ENCODE data around the gene OTUB1. TPM values are rescaled to one million over a fixed set of nuclear protein-coding genes. Genes with fewer than 3 reads are reported as not detected.
A peak's percentile ranks its signal among the peaks of the same experiment; 100 is the strongest.

OTUB1 gene
- total and polyA plus RNA-seq, 8 donors: 33.6 to 161 (median 53.3) TPM

DNA sequence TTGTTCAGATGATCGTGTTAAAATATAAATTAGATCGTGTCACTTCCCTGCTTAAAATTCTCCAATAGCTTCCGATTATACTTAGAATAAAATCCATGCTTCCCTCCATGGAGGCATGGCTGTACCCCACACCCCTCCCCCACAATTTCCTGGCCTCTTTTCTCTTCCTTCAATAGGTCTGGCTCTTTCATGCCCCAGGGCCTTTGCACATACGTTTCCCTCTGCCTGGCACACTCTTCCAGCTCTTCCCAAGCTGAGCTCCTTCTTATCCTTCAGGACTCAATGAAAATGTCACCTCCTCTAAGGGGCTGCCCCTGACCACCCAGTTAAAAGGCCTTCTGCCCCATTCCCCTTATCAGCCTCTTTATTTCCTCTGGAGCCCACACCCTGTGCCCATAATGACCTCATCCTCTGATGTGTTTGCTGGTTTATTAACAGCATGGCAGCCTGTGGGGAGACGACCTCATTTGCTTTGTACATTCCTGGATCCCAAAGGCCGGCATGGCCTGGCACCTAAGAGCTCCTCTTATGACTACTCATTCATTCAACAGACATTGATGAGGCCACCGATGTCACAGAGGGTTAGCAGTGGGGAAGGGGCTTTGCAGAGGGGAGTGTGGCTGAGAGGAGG lies 40.5 kb downstream of the OTUB1 start:
- Histone ChIP-seq H3K36me3 (no peaks in the 10 kb centered on the region), H3K27me3 (peaks cover 0 to 22% (median 12%) of the 10 kb centered on the region in 3 donors), H3K9me3 (no peaks in the 10 kb centered on the region), H3K4me3 (no peak overlapping the region), H3K27ac (no peak overlapping the region), H3K4me1 (peaks cover 4 to 16% (median 11%) of the 10 kb centered on the region in 4 donors)
- TF ChIP-seq POLR2AphosphoS5 (IDR thresholded peaks at IDR 0.05): no peak
- TF ChIP-seq EP300 (IDR thresholded peaks at IDR 0.05): no peak
- TF ChIP-seq, protein P1, sequence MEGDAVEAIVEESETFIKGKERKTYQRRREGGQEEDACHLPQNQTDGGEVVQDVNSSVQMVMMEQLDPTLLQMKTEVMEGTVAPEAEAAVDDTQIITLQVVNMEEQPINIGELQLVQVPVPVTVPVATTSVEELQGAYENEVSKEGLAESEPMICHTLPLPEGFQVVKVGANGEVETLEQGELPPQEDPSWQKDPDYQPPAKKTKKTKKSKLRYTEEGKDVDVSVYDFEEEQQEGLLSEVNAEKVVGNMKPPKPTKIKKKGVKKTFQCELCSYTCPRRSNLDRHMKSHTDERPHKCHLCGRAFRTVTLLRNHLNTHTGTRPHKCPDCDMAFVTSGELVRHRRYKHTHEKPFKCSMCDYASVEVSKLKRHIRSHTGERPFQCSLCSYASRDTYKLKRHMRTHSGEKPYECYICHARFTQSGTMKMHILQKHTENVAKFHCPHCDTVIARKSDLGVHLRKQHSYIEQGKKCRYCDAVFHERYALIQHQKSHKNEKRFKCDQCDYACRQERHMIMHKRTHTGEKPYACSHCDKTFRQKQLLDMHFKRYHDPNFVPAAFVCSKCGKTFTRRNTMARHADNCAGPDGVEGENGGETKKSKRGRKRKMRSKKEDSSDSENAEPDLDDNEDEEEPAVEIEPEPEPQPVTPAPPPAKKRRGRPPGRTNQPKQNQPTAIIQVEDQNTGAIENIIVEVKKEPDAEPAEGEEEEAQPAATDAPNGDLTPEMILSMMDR (IDR thresholded peaks at IDR 0.05): no peak
- no peak for TF ChIP-seq POLR2A (IDR thresholded peaks at IDR 0.05)
- 80 to 88% (median 81%) methylated on average over 7 of the region's 7 CpGs for WGBS, 5 donors
- DNase-seq: no peak
- intact Hi-C loops (cut with DNase I; ENCODE audit: low total_unique reads): no loop called here

DNA sequence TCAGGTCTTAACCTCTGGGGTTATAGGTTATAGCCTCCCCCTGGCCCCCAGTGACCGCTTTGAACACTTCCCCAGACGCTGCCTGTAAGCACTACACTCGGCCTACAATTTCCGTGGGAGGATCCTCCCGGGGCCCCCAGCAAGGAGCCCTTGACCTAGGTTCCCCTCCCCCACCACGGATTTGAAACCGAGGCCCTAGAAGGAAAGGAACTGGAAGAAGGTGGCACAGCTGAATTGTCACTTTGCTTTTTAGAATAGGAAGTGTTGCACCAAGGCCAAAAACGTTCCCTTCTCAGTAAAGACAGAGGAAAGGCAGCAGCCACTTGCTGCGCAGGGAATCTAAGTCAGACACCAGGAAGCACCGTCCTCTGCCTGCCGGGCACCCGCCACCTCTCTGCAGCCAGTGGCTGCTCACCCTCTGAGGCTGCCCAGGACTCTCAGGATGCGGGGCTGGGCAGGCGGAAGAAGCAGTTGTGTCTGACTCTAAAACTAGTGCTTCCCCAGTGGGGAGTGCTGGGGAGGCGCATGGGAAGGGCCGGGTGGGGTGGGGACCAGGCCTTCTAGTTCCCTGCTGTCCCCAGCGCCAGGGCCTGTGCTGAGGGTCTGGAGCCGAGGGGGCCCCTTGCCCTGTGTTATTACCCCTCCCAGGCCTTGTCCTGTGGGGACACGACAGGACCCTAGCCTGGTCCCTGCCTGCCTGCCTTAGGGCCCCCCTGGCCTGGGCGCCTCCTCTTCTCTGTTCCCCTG lies 41.6 kb downstream of the OTUB1 start:
- no peak for TF ChIP-seq EP300 (IDR thresholded peaks at IDR 0.05)
- H3K4me3 ChIP-seq: peak overlapping the region in 2 of 4 donors; percentile 4 to 9
- DNase-seq: no peak
- no peaks in the 10 kb centered on the region for H3K9me3 ChIP-seq
- H3K4me1 ChIP-seq: peaks cover 4 to 16% (median 11%) of the 10 kb centered on the region in 4 donors
- intact Hi-C loops (cut with DNase I; ENCODE audit: low total_unique reads): no loop called here
- WGBS, 5 donors: 45 to 73% (median 64%) methylated on average over 16 to 20 of the region's 20 CpGs
- H3K27me3 ChIP-seq: peaks cover 0 to 31% (median 12%) of the 10 kb centered on the region in 3 donors
- no peak overlapping the region for H3K27ac ChIP-seq
- no peaks in the 10 kb centered on the region for H3K36me3 ChIP-seq

DNA sequence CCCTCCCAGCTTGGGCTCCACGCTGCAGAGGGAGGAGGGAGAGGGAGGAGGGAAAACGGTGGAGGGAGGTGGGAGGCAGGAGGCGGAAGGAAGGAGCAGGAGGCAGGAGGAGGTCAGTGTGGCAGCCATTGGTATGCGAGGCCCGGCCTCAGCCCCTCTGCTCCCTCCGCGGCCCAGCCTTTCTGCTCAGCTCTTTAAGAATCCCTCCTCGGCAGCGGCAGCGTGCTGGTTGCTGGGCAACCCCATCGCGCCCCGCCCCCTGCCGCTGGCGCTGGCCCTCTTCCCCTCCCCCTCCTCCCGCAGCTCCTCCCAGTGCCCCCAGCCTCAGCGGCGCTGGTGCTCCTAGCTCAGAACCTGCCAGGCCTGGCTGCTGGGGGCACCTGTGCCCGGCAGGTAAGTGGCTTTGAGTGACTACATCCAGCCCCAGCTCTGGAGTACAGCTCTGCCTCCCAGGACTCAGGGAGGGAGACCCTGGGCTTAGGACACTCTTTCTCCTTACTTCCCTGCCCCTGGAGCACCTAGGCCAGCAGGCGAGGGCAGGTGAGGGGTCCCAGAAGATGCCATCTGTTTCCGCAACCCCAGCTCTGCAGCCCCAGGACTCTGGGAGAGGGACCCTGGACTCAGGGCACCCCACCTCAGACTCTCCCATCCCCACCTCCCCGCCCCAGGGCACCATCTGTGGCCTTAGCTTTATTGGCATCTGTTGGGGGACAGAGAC lies 42.3 kb downstream of the OTUB1 start:
- WGBS, 5 donors: 14 to 72% (median 18%) methylated on average over 5 to 22 of the region's 22 CpGs
- TF ChIP-seq, protein P1 (IDR thresholded peaks at IDR 0.05): no peak
- TF ChIP-seq EP300 (IDR thresholded peaks at IDR 0.05): no peak
- TF ChIP-seq POLR2A (IDR thresholded peaks at IDR 0.05): no peak
- no peak for TF ChIP-seq POLR2AphosphoS5 (IDR thresholded peaks at IDR 0.05)
- peak overlapping the region in 2 of 4 donors; percentile 4 to 9 for H3K4me3 ChIP-seq
- peaks cover 4 to 16% (median 11%) of the 10 kb centered on the region in 4 donors for H3K4me1 ChIP-seq
- DNase-seq: peak in 1 of 2 donors; percentile 89
- no peaks in the 10 kb centered on the region for H3K9me3 ChIP-seq
- H3K36me3 ChIP-seq: no peaks in the 10 kb centered on the region
- intact Hi-C loops (cut with DNase I; ENCODE audit: low total_unique reads): no loop called here
- H3K27me3 ChIP-seq: peaks cover 0 to 36% (median 12%) of the 10 kb centered on the region in 3 donors
- H3K27ac ChIP-seq: no peak overlapping the region

DNA sequence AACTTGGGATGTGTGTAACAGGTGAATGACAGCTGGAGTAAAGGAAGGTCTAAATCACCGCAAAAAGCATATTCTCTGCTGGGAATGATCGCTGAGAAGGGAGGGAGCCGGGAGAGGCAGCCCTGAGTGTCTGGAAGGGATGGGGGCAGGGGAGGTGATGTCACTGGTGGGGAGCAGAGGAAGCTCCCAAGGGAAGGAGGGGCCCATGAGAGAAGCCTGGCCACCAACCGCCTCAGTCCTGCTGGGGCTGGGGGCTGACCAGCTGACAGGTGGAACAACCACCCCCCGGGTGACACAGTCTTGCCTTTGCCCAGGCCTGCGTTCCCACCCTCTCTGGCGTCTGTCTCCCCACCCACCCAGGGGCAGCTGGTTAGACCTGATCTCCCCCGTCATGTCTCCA lies 43.5 kb downstream of the OTUB1 start:
- WGBS, 5 donors: 72 to 90% (median 84%) methylated on average over 7 to 8 of the region's 8 CpGs
- no peaks in the 10 kb centered on the region for H3K36me3 ChIP-seq
- intact Hi-C loops (cut with DNase I; ENCODE audit: low total_unique reads): no loop called here
- H3K27me3 ChIP-seq: peaks cover 0 to 48% (median 17%) of the 10 kb centered on the region in 3 donors
- no peaks in the 10 kb centered on the region for H3K9me3 ChIP-seq
- TF ChIP-seq POLR2A (IDR thresholded peaks at IDR 0.05) (no peak), EP300 (IDR thresholded peaks at IDR 0.05) (no peak), POLR2AphosphoS5 (IDR thresholded peaks at IDR 0.05) (no peak)
- TF ChIP-seq, protein P1 (IDR thresholded peaks at IDR 0.05): no peak
- no peak overlapping the region for H3K27ac ChIP-seq
- peaks cover 4 to 20% (median 11%) of the 10 kb centered on the region in 4 donors for H3K4me1 ChIP-seq
- DNase-seq: no peak
- no peak overlapping the region for H3K4me3 ChIP-seq
